Astrocyte (in vitro differentiated cells and primary cell): ENCODE results near the gene ATF2. TPM values are rescaled to one million over a fixed set of nuclear protein-coding genes. Genes with fewer than 3 reads are reported as not detected.
"Not testable (repeated sequence)": the region's sequence is repeated elsewhere in the genome, so short reads cannot be mapped to it uniquely, and the experiment has no call there.

ENCODE experiments used
- DNase-seq: peaks from one replicate; pipeline ENCODE4 v3.0.0-alpha.2; 2010; ENCODE audit warnings: low read depth
- FAIRE-seq: peaks from 2 replicates; lab custom pipeline; 2011; peaks lifted over from hg19 to GRCh38; lab: Jason Lieb, UNC
- H2AFZ ChIP-seq: 2 replicates; pipeline ENCODE4 v1.6.0; 2012; ENCODE audit warnings: low read depth, low read length, inconsistent platforms
- H3K27ac ChIP-seq: 2 replicates; pipeline ENCODE4 v1.5.1; 2011; ENCODE audit warnings: low read depth, low read length, inconsistent platforms
- H3K27me3 ChIP-seq: 2 replicates; pipeline ENCODE4 v1.6.0; 2011; ENCODE audit warnings: low read length, inconsistent platforms; ENCODE audit not compliant: insufficient read depth
- H3K36me3 ChIP-seq: 2 replicates; pipeline ENCODE4 v1.5.1; 2011; ENCODE audit warnings: low read length, inconsistent platforms; ENCODE audit not compliant: insufficient read depth
- H3K4me1 ChIP-seq: 2 replicates; pipeline ENCODE4 v1.5.1; 2011; ENCODE audit warnings: low read length, inconsistent platforms; ENCODE audit not compliant: insufficient read depth
- H3K4me2 ChIP-seq: 2 replicates; pipeline ENCODE4 v1.6.0; 2012; ENCODE audit warnings: low read length, inconsistent platforms
- H3K4me3 ChIP-seq: 2 replicates; pipeline ENCODE4 v1.5.1; 2011; ENCODE audit warnings: low read depth, mild to moderate bottlenecking, low read length, inconsistent platforms; ENCODE audit not compliant: insufficient read depth
- H3K79me2 ChIP-seq: 2 replicates; pipeline ENCODE4 v1.6.0; 2012; ENCODE audit warnings: mild to moderate bottlenecking, low read length, inconsistent platforms; ENCODE audit not compliant: insufficient read depth
- H3K9ac ChIP-seq: 2 replicates; pipeline ENCODE4 v1.6.0; 2012; ENCODE audit warnings: mild to moderate bottlenecking, low read length, inconsistent platforms
- H3K9me3 ChIP-seq: 2 replicates; pipeline ENCODE4 v1.5.1; 2012; ENCODE audit warnings: low read depth, mild to moderate bottlenecking, low read length, inconsistent platforms; ENCODE audit not compliant: insufficient read depth
- H4K20me1 ChIP-seq: 2 replicates; pipeline ENCODE4 v1.6.0; 2012; ENCODE audit warnings: low read length, inconsistent platforms; ENCODE audit not compliant: insufficient read depth
- H3K27ac Mint-ChIP-seq: one replicate; pipeline ENCODE4 v1.8.0; 2021; ENCODE audit warnings: mild to moderate bottlenecking, mixed read lengths; ENCODE audit not compliant: unreplicated experiment
- H3K27me3 Mint-ChIP-seq: one replicate; pipeline ENCODE4 v1.8.0; 2021; ENCODE audit warnings: low read depth, mixed read lengths; ENCODE audit not compliant: unreplicated experiment
- H3K36me3 Mint-ChIP-seq: one replicate; pipeline ENCODE4 v1.8.0; 2021; ENCODE audit warnings: low read depth, mixed read lengths; ENCODE audit not compliant: unreplicated experiment
- H3K4me1 Mint-ChIP-seq: one replicate; pipeline ENCODE4 v1.8.0; 2021; ENCODE audit warnings: low read depth, mixed read lengths; ENCODE audit not compliant: unreplicated experiment
- H3K4me3 Mint-ChIP-seq: one replicate; pipeline ENCODE4 v1.8.0; 2021; ENCODE audit warnings: mild to moderate bottlenecking, moderate library complexity, mixed read lengths; ENCODE audit not compliant: unreplicated experiment
- H3K9me3 Mint-ChIP-seq: one replicate; pipeline ENCODE4 v1.8.0; 2021; ENCODE audit warnings: mild to moderate bottlenecking, mixed read lengths; ENCODE audit not compliant: unreplicated experiment
- EZH2 ChIP-seq: IDR thresholded peaks from 2 replicates; pipeline ENCODE4 v1.6.1; 2012; ENCODE audit warnings: mild to moderate bottlenecking, low read length, inconsistent platforms; ENCODE audit not compliant: insufficient read depth
- total RNA-seq: library from RNA; stranded (reverse); gene quantifications from 2 replicates; pipeline ENCODE4 v1.2.1, GENCODE V29; 2021
- TF ChIP-seq, protein P1 (sequence below): IDR thresholded peaks from 2 replicates; pipeline ENCODE4 v1.5.1; 2011; ENCODE audit warnings: low read depth, mild to moderate bottlenecking, inconsistent platforms, low read length, moderate library complexity; ENCODE audit not compliant: insufficient read depth

ATF2 gene
- total RNA-seq, 1 donor from 2014 or later, result 54.7 TPM

DNA sequence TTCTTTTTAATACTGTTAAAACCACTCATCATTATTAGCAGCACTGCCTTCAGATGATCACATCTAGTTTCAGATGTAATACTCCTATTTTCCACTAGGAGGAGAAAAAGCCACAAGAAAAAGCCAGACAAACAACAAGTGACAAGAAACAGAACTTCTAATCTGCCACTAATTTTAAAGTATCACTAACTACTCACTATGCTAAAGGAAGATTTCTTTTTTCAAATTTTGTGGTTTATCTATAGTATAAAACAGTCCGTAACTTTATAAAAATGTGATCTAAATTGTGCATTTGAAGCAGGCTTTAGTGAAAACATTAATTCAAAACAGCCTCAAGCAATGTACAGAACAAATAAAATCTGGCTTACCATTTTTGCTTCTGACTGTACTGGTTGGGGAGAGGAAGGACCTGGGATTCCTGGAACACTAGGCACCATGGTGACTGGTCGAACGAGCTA lies 56.8 kb downstream of the ATF2 start:
- Histone ChIP-seq H3K27ac (no peak overlapping the region), H3K9me3 (no peaks in the 10 kb centered on the region), H3K4me3 (no peak overlapping the region), H4K20me1 (peaks cover 14% of the 10 kb centered on the region), H3K4me1 (no peaks in the 10 kb centered on the region), H3K79me2 (no peaks in the 10 kb centered on the region), H3K9ac (no peak overlapping the region), H3K27me3 (no peaks in the 10 kb centered on the region), H3K36me3 (peaks cover 29% of the 10 kb centered on the region), H2AFZ (no peak overlapping the region), H3K4me2 (no peak overlapping the region)
- Mint-ChIP-seq H3K4me3 (no peak overlapping the region), H3K4me1 (peaks cover 2% of the 10 kb centered on the region), H3K36me3 (peaks cover 14% of the 10 kb centered on the region), H3K9me3 (peaks cover 4% of the 10 kb centered on the region), H3K27me3 (no peaks in the 10 kb centered on the region), H3K27ac (no peak overlapping the region)
- FAIRE-seq (peak; percentile 66), DNase-seq (peak; percentile 17)
- TF ChIP-seq, protein P1, sequence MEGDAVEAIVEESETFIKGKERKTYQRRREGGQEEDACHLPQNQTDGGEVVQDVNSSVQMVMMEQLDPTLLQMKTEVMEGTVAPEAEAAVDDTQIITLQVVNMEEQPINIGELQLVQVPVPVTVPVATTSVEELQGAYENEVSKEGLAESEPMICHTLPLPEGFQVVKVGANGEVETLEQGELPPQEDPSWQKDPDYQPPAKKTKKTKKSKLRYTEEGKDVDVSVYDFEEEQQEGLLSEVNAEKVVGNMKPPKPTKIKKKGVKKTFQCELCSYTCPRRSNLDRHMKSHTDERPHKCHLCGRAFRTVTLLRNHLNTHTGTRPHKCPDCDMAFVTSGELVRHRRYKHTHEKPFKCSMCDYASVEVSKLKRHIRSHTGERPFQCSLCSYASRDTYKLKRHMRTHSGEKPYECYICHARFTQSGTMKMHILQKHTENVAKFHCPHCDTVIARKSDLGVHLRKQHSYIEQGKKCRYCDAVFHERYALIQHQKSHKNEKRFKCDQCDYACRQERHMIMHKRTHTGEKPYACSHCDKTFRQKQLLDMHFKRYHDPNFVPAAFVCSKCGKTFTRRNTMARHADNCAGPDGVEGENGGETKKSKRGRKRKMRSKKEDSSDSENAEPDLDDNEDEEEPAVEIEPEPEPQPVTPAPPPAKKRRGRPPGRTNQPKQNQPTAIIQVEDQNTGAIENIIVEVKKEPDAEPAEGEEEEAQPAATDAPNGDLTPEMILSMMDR, result peak; percentile 69
- TF ChIP-seq EZH2, result no peak

DNA sequence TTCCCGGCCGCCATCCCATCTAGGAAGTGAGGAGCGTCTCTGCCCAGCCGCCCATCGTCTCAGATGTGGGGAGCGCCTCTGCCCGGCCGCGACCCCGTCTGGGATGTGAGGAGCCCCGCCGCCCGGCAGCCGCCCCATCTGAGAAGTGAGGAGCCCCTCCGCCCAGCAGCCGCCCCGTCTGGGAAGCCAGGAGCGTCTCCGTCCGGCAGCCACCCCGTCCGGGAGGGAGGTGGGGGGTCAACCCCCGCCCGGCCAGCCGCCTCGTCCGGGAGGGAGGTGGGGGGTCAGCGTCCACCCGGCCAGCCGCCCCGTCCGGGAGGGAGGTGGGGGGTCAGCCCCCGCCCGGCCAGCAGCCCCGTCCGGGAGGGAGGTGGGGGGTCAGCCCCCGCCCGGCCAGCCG lies 59.9 kb downstream of the ATF2 start:
- H3K36me3 ChIP-seq, result peaks cover 12% of the 10 kb centered on the region
- not testable (repeated sequence) for H3K9ac ChIP-seq, H3K4me1 Mint-ChIP-seq, H3K9me3 ChIP-seq, H3K9me3 Mint-ChIP-seq, H3K4me1 ChIP-seq, FAIRE-seq, H2AFZ ChIP-seq, H3K27ac Mint-ChIP-seq, DNase-seq, H3K79me2 ChIP-seq, H3K4me3 Mint-ChIP-seq, H3K27ac ChIP-seq, H3K27me3 Mint-ChIP-seq, H3K4me2 ChIP-seq, H3K27me3 ChIP-seq, H3K4me3 ChIP-seq
- peaks cover 11% of the 10 kb centered on the region for H4K20me1 ChIP-seq
- H3K36me3 Mint-ChIP-seq, result peaks cover 14% of the 10 kb centered on the region

GRCh38 chr2:175107146-175107545 lies 60.9 kb downstream of the ATF2 start:
- DNase-seq, result no peak
- Mint-ChIP-seq H3K9me3 (peaks cover 4% of the 10 kb centered on the region), H3K36me3 (peaks cover 14% of the 10 kb centered on the region), H3K27ac (peak overlapping the region; percentile 66), H3K4me1 (peaks cover 2% of the 10 kb centered on the region), H3K4me3 (no peak overlapping the region), H3K27me3 (no peaks in the 10 kb centered on the region)
- no peak overlapping the region for H3K9ac ChIP-seq
- H3K79me2 ChIP-seq, result no peaks in the 10 kb centered on the region
- no peaks in the 10 kb centered on the region for H3K9me3 ChIP-seq
- no peak overlapping the region for H2AFZ ChIP-seq
- H4K20me1 ChIP-seq, result peaks cover 11% of the 10 kb centered on the region
- H3K4me3 ChIP-seq, result no peak overlapping the region
- peaks cover 11% of the 10 kb centered on the region for H3K36me3 ChIP-seq
- H3K4me1 ChIP-seq, result no peaks in the 10 kb centered on the region
- no peaks in the 10 kb centered on the region for H3K27me3 ChIP-seq
- H3K4me2 ChIP-seq, result no peak overlapping the region
- TF ChIP-seq, protein P1, result no peak
- no peak for TF ChIP-seq EZH2
- H3K27ac ChIP-seq, result no peak overlapping the region
- no peak for FAIRE-seq
